GM19328 (cell line): Measurements from ENCODE around the gene BCAP31.
"Not testable (repeated sequence)": the region's sequence is repeated elsewhere in the genome, so short reads cannot be mapped to it uniquely, and the experiment has no call there.

Source experiments
- ATAC-seq: cut with Tn5 transposase; IDR thresholded peaks from one replicate; pipeline ENCODE4 v1.9.1; 2021; ENCODE audit warnings: mild to moderate bottlenecking, moderate library complexity; ENCODE audit not compliant: unreplicated experiment

BCAP31 gene

GRCh38 chrX:153696538-153696937 is 27.6 kb downstream of the BCAP31 start:
- ATAC-seq = not testable (repeated sequence)

- ATAC-seq = no peak
These were observed 28.1 kb downstream of the BCAP31 start for GRCh38 chrX:153696100-153696499.

DNA sequence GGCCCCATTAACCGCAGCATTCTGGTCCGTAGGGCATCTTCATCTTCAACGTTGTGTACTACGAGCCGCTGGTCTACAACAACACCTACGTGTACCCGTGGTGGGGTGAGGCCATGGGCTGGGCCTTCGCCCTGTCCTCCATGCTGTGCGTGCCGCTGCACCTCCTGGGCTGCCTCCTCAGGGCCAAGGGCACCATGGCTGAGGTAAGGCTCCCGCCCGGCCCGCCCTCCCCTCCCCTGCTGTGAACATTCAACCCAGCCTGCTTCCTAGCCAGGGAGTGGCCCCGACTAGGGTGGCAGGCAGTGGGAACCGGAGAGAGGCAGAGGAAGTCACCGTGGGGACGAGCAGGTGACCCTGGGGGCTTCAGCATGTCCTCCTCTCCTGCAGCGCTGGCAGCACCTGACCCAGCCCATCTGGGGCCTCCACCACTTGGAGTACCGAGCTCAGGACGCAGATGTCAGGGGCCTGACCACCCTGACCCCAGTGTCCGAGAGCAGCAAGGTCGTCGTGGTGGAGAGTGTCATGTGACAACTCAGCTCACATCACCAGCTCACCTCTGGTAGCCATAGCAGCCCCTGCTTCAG is 29.4 kb downstream of the BCAP31 start:
- no peak for ATAC-seq

- ATAC-seq = not testable (repeated sequence)
These were observed 29.9 kb downstream of the BCAP31 start for GRCh38 chrX:153694256-153694655.

GRCh38 chrX:153693216-153694086 is 30.7 kb downstream of the BCAP31 start:
- ATAC-seq = no peak

DNA sequence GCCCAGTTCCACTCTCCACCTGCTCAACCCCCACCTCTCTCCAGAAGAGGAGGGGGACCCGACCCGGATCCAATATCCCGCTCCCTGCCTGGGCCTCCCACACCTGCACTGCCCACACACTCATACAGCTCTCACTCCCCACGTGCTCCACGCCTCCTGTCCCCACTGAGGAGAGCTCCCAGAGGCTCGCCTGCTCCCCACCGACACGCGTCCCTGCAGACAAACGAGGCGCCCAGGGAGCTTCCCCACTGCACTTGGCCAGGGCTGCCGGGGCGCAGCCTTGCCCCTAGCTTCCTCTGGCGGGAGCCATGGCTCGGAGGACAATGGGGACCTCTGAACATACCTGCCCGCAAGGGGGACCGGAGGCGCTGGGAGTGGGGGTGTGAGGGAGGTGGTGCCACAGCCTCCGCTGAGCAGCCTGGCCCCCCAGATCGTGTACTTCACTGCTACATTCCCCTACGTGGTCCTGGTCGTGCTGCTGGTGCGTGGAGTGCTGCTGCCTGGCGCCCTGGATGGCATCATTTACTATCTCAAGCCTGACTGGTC is 31.5 kb downstream of the BCAP31 start:
- no peak for ATAC-seq

GRCh38 chrX:153692003-153692402 is 32.2 kb downstream of the BCAP31 start:
- ATAC-seq = no peak

- not testable (repeated sequence) for ATAC-seq
These were observed 33.0 kb downstream of the BCAP31 start for GRCh38 chrX:153691032-153691827.

DNA sequence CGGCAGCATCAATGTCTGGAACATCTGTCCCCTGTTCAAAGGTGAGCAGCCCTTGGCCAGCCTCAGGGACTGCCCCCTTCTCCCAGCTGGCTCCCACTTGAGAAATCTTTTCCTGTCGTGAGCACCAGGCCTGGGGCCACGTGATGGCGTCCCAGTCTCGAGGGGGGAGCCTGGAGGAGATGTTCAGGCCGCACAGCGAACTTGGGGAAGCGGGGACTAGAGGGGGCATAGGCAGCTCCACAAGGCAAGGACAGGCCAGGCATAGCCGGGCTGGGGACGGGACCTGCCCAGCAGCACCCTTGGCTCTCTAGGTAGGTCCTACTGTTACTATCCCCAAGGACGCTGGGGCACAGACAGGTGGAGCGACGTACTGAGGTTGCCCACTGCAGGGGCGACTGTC is 33.7 kb downstream of the BCAP31 start:
- ATAC-seq = no peak

DNA sequence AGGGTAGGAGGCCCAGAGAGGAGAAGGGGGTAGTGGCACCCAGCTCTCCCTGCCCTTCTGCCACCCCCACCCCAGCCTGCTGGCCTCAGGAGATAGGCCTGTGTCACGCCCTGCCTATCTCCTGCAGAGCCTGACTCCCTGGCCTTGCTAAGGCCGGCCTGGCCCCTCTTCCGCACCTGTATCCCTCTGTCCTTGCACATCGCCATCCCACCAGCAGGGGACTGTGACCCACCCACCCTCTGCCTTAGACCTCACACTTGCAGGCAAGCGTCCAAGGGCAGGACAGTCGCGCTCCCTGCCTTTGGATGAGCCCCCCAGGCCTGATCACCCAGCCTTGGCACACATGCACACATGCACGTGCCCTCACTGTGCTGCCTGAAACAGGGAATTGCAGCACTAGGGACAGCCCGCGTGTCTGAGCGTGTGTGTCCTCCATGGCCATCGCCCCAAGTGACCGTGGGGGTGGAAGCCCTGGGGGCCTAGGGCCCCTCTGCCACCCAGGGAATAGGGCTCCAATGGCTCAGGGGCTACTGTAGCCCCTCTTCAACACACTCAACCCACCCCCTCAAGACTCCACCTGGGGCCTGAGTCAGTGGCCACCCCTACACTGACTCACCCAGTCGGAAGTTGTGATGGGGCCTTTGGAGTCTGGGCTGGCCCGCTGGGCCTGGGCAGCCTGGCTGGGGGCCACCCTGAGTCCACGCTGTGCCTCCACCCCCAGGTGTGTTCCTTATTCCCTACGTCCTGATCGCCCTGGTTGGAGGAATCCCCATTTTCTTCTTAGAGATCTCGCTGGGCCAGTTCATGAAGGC is 34.3 kb downstream of the BCAP31 start:
- ATAC-seq = no peak

DNA sequence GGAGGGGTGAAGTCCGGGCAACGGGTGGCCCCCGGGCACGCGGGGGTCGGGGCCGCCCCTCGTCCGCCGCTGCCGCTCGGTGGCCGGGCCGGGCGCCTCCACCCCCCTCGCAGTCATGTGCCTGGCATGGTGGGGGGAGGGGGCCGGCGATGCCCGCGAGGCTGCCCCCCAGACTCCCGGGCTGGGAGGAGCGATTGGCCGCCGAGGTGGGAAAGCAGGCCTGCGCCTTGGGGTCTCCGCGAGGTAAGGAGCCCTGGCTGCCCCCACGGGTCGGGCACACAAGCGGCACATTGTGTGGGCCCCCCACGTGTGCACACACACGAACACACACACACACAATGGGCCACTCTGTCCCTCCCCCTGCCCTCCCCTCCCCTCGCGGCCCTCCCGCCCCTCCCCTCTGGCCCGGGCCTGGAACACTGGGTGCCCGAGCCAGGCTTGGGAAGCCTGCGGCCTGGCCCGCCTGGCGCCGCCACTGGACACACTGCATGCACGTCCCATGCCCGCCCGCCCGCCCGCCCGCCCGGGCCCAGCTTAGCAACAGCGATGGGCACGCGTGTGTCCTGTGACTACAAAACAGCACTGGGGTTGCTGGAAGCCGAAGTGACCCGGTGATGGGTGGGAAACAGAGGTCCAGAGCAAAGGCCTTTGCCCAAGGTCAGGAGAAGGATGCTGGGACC is 35.1 kb downstream of the BCAP31 start:
- ATAC-seq = no peak

DNA sequence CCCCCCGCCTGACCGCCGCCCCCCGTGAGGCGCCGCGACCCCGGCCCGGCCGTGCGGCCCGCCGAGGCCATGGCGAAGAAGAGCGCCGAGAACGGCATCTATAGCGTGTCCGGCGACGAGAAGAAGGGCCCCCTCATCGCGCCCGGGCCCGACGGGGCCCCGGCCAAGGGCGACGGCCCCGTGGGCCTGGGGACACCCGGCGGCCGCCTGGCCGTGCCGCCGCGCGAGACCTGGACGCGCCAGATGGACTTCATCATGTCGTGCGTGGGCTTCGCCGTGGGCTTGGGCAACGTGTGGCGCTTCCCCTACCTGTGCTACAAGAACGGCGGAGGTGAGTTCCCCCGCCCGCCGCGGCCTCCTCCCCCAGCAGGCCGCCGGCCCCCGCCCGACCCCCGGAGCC is 35.7 kb downstream of the BCAP31 start:
- ATAC-seq = no peak

- ATAC-seq = no peak
These were observed 36.1 kb downstream of the BCAP31 start for GRCh38 chrX:153688071-153688470.

DNA sequence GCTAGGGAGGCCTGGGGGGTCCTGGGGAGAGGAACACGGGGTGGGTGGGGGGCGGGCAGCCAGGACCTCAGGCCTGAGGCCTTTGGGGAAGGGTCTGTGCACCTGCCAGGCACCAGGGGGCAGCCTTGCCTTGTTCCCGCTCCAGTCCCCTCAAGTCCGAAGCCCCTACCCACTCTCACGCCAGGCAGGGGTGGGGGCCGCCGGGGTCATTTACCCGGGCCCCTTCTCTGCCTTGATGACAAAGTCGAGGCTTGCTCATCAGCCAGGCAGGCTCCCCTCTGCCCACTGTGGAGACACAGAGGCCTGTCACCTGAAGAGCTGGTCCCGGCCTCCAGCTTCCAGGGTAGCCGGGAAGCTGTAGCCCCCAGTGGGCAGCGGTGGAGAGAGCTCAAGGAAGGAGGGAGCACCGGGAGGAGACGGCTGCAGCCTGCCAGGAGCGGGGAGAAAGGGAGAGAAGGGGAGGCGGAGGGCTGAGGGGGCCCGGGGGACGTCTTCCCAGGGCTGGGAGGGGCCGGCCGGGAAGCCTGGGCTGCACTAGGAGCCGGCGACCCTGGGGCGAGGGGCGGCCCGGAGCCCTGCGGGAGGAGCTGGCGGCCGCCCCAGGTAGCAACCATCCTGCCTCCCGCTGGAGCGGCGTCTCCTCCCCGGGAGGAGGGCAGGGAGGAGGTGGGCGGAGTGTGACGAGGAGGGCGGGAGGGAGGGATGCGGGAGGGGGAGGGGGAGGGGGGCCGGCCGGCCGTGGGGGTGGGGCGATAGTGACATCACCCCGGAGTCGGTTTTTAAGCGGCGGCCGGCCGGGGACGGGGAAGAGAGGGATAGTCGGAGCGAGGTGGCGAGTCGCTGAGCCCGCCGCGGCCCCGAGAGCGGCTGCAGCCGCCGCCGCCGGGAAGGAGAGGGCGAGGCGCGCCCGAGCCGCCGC is 36.8 kb downstream of the BCAP31 start, which contains the start of gene SLC6A8:
TSS of gene SLC6A8 (plus strand) at position 806 of the 919 bp plus-strand sequence. CDS start 649 bp downstream, outside the sequence.
- ATAC-seq = no peak

- no peak for ATAC-seq
These were observed 37.5 kb downstream of the BCAP31 start for GRCh38 chrX:153686711-153687110.

DNA sequence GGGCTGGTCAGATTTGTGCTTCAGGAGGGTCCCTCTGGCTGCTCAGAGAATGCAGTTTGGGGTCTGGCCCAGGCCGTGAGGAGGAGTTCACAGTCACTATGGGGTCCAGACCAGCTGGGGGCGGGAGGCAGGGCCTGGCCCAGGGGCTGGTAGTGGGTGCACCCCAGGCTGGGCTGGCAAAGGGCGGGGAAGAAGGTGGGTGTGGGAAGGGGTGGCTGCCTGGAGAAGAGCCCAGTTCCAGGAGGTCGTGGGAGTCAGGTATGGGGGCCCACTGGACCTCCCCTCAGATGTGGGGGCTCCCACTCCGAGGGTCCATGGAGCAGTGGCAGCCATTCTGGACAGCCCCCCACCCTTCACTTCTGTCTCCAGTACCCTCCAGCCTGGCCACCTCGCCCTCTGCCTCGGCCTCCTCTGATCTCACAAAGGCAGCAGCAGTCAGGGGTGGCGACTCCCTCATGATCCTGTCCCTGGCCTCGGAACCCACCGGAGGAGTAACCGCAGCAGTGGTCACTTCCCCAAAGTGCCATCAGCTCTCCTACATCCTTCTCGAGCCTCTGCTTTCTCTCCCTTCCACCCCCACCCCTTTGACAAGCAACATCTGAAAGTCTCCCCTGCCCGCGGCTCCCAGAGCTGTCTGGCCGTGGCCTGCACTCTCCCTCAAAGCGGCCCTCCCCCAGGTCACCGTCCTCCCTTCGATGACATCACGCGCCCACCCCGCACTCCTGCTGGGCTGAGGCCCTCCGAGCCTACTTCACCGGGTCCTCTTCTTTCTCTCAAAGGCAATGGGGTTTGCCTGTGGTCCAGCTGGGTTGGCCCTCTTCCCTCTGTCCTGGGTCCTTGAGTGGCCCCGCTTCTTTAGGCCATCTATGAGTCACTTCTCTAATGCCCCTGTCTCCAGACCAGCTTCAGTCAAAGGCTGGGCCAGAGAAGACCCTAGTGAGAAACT is 38.2 kb downstream of the BCAP31 start:
- no peak for ATAC-seq

- no peak for ATAC-seq
These were observed 39.0 kb downstream of the BCAP31 start for GRCh38 chrX:153685156-153685536.
